ENCODE measurements around the gene TTPAL.

Gene TTPAL

DNA sequence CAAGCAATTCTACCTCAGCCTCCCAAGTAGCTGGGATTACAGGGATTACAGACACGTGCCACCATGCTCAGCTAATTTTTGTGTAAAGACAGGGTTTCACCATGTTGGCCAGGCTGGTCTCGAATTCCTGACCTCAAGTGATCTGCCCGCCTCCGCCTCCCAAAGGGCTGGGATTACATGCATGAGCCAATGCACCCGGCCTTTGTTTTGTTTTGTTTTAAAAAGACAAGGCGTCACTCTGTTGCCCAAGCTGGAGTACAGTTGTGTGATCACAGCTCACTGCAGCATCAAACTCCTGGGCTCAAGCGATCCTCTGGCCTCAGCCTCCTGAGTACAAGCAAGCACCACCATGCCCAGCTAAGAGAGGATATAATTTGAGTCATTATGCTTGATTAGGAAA lies 40.8 kb downstream of the TTPAL start:
- H3K4me3 ChIP-seq (ENCODE audit: low read depth, low read length), result no peak overlapping the region
- H3K27ac ChIP-seq (ENCODE audit: extremely low read depth, low read depth, low read length), result no peak overlapping the region
- peaks cover 7 to 21% of the 10 kb centered on the region in 2 experiments; a peak in 2 of 3 replicates for H3K36me3 ChIP-seq (ENCODE audit: control insufficient read depth in 2 of 2, insufficient read depth in 1 of 2, low read length in 2 of 2)
- H3K9me3 ChIP-seq (ENCODE audit: control insufficient read depth, insufficient read depth, low read depth, low read length), result no peaks in the 10 kb centered on the region
- peak; percentile 27; the same call in 1 of the 2 replicates for TF ChIP-seq SP7 (tag by site-specific recombination; IDR thresholded peaks at IDR 0.05)
- TF ChIP-seq RBAK (tag by site-specific recombination; IDR thresholded peaks at IDR 0.05), result no peak
- peaks cover 14% of the 10 kb centered on the region for H3K4me1 ChIP-seq (ENCODE audit: control insufficient read depth, insufficient read depth, low read length)
- ChIA-PET POLR2A (no interaction called here), CTCF (no interaction called here)

DNA sequence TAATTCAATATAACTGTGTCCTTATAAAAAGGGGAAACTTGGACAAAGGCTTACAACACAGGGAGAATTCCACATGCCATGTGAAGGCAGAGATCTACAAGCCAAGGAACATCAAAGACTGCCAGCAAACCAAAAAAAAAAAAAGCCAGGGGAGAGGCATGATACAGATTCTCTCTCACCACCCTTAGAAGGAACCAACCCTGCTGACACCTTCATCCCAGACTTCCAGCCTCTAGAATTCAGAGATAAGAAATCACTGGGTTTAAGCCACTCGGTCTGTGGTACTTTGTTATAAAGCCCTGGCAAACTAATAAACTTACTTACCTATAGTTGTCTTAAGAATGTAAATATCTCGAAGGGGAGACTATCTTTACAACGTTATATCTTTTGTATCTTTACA lies 41.8 kb downstream of the TTPAL start:
- POLR2A ChIA-PET, result no interaction called here

DNA sequence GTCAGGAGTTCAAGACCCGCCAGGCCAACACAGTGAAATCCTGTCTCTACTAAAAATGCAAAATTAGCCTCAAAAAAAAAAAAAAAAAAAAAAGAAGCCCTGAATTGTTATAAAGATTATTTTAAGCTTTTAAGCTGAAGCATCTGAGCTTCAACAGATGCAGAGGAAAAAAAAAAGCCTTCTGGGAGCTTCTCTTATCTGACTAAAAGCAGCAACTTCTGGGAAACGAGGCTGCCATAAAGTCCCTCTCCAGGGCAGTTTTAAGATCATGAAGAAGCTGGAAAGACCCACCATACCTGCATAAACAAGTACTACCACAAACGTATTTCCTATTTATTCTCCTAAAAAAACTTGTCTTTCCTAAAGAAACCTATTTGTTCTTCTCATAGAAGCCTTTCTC lies 42.6 kb downstream of the TTPAL start:
- Histone ChIP-seq H3K4me3 (ENCODE audit: low read depth, low read length) (no peak overlapping the region), H3K4me1 (ENCODE audit: control insufficient read depth, insufficient read depth, low read length) (peaks cover 14% of the 10 kb centered on the region), H3K27ac (ENCODE audit: extremely low read depth, low read depth, low read length) (no peak overlapping the region), H3K9me3 (ENCODE audit: control insufficient read depth, insufficient read depth, low read depth, low read length) (no peaks in the 10 kb centered on the region), H3K36me3 (ENCODE audit: control insufficient read depth in 2 of 2, insufficient read depth in 1 of 2, low read length in 2 of 2) (peaks cover 0 to 6% of the 10 kb centered on the region in 2 experiments; a peak in 2 of 3 replicates)
- TF ChIP-seq MYNN (tag by site-specific recombination; IDR thresholded peaks at IDR 0.05; ENCODE audit: borderline replicate concordance), result no peak
- TF ChIP-seq ZNF274 (IDR thresholded peaks at IDR 0.05; ENCODE audit: low read length), result no peak
- no peak for TF ChIP-seq ZNF274 (tag by site-specific recombination; IDR thresholded peaks at IDR 0.05; ENCODE audit: borderline replicate concordance)
- ChIA-PET POLR2A (interaction anchor here (0.6 to 0.7 kb wide), 4 partner anchors 15 to 135 kb away, joined by 4 to 14 read pairs (median 7); no protein-coding TSS in a partner anchor), CTCF (interaction anchor here (0.6 to 1.1 kb wide), 3 partner anchors 91 to 967 kb away, joined by 3 read pairs; no protein-coding TSS in a partner anchor)

More for the DNA sequence above, 41.8 kb downstream of the TTPAL start:
- peaks cover 14% of the 10 kb centered on the region for H3K4me1 ChIP-seq (ENCODE audit: control insufficient read depth, insufficient read depth, low read length)
- no peak overlapping the region for H3K27ac ChIP-seq (ENCODE audit: extremely low read depth, low read depth, low read length)
- CTCF ChIA-PET, result interaction anchor here (0.6 kb wide), 1 partner anchor 966 kb away, joined by 3 read pairs; no protein-coding TSS in a partner anchor
- peaks cover 2 to 12% of the 10 kb centered on the region in 2 experiments; a peak in 2 of 3 replicates for H3K36me3 ChIP-seq (ENCODE audit: control insufficient read depth in 2 of 2, insufficient read depth in 1 of 2, low read length in 2 of 2)
- no peaks in the 10 kb centered on the region for H3K9me3 ChIP-seq (ENCODE audit: control insufficient read depth, insufficient read depth, low read depth, low read length)
- TF ChIP-seq ZNF548 (tag by site-specific recombination; IDR thresholded peaks at IDR 0.05) (peak; percentile 76), YY2 (tag by site-specific recombination; IDR thresholded peaks at IDR 0.05) (no peak)
- no peak overlapping the region for H3K4me3 ChIP-seq (ENCODE audit: low read depth, low read length)

DNA sequence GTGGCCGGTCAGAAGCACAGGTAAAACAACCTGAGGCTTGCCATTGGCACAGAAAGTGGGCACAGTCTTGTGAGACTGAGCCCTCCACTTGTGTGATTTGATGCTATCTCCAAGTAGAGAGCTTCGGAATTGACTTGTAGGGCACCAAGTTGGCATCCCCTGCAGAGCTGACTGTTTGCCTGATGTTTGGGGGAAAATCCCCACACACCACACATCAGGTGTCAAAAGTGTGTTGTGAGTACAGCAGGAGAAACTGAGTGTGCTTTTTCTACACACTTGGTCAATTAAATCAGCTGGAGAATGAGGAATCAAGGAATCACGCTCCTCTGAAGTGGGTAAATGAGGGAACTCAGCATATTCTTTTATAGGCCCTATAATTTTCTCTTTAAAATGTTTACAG lies 45.2 kb downstream of the TTPAL start:
- Histone ChIP-seq H3K4me3 (ENCODE audit: low read depth, low read length) (peak overlapping the region; percentile 82), H3K9me3 (ENCODE audit: control insufficient read depth, insufficient read depth, low read depth, low read length) (no peaks in the 10 kb centered on the region), H3K36me3 (ENCODE audit: control insufficient read depth in 2 of 2, insufficient read depth in 1 of 2, low read length in 2 of 2) (no peaks in the 10 kb centered on the region; a peak in 1 of 3 replicates), H3K4me1 (ENCODE audit: control insufficient read depth, insufficient read depth, low read length) (peaks cover 14% of the 10 kb centered on the region), H3K27ac (ENCODE audit: extremely low read depth, low read depth, low read length) (no peak overlapping the region)
- POLR2A ChIA-PET, result interaction anchor here (1.0 to 1.7 kb wide), 3 partner anchors 11 to 364 kb away, joined by 3 to 5 read pairs (median 3); partner anchors contain the start of gene YWHAB
- no peak for TF ChIP-seq ZNF621 (tag by site-specific recombination; IDR thresholded peaks at IDR 0.05)
- TF ChIP-seq, protein P1, sequence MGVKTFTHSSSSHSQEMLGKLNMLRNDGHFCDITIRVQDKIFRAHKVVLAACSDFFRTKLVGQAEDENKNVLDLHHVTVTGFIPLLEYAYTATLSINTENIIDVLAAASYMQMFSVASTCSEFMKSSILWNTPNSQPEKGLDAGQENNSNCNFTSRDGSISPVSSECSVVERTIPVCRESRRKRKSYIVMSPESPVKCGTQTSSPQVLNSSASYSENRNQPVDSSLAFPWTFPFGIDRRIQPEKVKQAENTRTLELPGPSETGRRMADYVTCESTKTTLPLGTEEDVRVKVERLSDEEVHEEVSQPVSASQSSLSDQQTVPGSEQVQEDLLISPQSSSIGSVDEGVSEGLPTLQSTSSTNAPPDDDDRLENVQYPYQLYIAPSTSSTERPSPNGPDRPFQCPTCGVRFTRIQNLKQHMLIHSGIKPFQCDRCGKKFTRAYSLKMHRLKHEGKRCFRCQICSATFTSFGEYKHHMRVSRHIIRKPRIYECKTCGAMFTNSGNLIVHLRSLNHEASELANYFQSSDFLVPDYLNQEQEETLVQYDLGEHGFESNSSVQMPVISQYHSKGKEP (tag by site-specific recombination; IDR thresholded peaks at IDR 0.05), result no peak
- CTCF ChIA-PET, result interaction anchor here (1.0 to 2.3 kb wide), 3 partner anchors 11 to 174 kb away, joined by 3 to 7 read pairs (median 3); no protein-coding TSS in a partner anchor

DNA sequence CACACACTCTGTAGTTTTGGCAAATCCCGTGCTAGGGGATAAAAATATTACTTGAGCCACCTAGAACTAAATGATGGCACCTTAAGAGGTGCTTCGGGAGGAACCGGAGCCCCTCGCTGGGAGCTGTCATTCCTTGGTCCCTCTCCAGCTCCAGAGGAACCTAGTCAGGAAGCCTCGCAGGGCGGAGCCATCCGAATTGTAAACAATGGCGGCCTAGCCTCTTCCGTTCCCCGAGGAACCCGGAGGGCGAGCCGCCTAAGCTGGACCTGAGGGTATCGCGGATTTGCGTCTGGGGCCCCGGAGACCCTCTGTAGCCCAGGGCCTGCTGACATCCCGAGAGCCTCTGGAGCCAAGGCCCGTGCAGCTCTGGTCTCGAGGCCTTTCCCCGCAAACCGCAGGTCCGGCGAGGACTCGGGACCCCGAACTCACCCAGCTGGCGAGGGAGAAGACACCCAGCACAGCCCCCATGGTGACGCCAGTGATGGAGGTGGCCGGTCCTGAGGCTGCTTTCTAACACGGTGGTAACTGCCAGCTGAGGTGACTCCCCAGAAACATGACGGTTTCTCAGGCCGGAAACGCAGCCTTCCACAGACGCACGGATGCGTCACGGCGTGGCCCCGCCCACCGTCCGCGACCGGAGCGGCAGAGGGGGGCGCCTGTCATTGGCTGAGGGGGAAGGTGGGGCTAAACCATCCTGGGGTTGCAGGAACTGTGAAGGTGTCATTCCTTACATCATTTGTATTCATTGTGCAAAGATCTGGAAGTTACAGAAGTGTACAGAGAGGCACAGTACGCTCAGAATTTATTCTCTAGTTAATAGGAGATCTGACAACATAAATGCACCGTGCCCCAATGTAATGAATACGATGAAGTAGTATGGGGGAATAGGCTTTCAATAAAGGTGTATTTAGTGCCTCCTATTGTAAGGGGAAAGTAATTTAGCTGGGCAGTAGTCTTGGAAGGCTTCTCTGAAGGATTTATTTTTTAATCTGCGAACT lies 46.1 kb downstream of the TTPAL start, which contains the start of gene SERINC3:
TSS of gene SERINC3 (minus strand) at position 587 of the 998 bp plus-strand sequence. CDS start at position 468, 119 bp downstream.
- Histone ChIP-seq H3K4me3 (ENCODE audit: low read depth, low read length) (peak within 1 kb of the TSS; percentile 82), H3K36me3 (ENCODE audit: control insufficient read depth in 2 of 2, insufficient read depth in 1 of 2, low read length in 2 of 2) (no peaks in the 10 kb centered on the region; a peak in 1 of 3 replicates), H3K27ac (ENCODE audit: extremely low read depth, low read depth, low read length) (peak within 1 kb of the TSS; percentile 83), H3K4me1 (ENCODE audit: control insufficient read depth, insufficient read depth, low read length) (peaks cover 14% of the 10 kb centered on the region), H3K9me3 (ENCODE audit: control insufficient read depth, insufficient read depth, low read depth, low read length) (no peaks in the 10 kb centered on the region)
- POLR2A ChIA-PET, result interaction anchor here (0.6 to 1.7 kb wide), 5 partner anchors 10 to 363 kb away, joined by 3 to 5 read pairs (median 3); partner anchors contain the start of gene YWHAB
- CTCF ChIA-PET, result interaction anchor here (1.0 to 2.3 kb wide), 4 partner anchors 10 to 304 kb away, joined by 3 to 7 read pairs (median 4); no protein-coding TSS in a partner anchor
- TF ChIP-seq, protein P1 (tag by site-specific recombination; IDR thresholded peaks at IDR 0.05), result no peak; the same call in 1 of the 2 replicates
- TF ChIP-seq ZFP37 (tag by site-specific recombination; IDR thresholded peaks at IDR 0.05), result peak; percentile 93; the same call in 1 of the 2 replicates
- peak; percentile 28; the same call in 1 of the 2 replicates for TF ChIP-seq ZBTB8A (tag by site-specific recombination; IDR thresholded peaks at IDR 0.05)
- TF ChIP-seq ZNF76 (tag by site-specific recombination; IDR thresholded peaks at IDR 0.05; ENCODE audit: borderline replicate concordance, low read depth), result peak; percentile 41; the same call in 1 of the 2 replicates
- TF ChIP-seq SP2 (tag by site-specific recombination; IDR thresholded peaks at IDR 0.05), result peak; percentile 91
- TF ChIP-seq KLF10 (tag by site-specific recombination; IDR thresholded peaks at IDR 0.05), result peak; percentile 94
- TF ChIP-seq IKZF3 (tag by site-specific recombination; IDR thresholded peaks at IDR 0.05), result peak; percentile 80; the same call in 1 of the 2 replicates
- TF ChIP-seq KLF9 (tag by site-specific recombination; IDR thresholded peaks at IDR 0.05; ENCODE audit: low read depth), result peak; percentile 87
- no peak for TF ChIP-seq ZNF37A (tag by site-specific recombination; IDR thresholded peaks at IDR 0.05)
- no peak for TF ChIP-seq ZFP41 (tag by site-specific recombination; IDR thresholded peaks at IDR 0.05; ENCODE audit: borderline replicate concordance)
- TF ChIP-seq ZBTB20 (tag by site-specific recombination; IDR thresholded peaks at IDR 0.05), result peak; percentile 71; the same call in 1 of the 2 replicates
